ENCODE results near the gene RNF17. TPM values are rescaled to one million over a fixed set of nuclear protein-coding genes. Genes with fewer than 3 reads are reported as not detected.

RNF17 gene
- total and polyA plus RNA-seq, 2 experiments from 2014 or later, result not detected

- TF ChIP-seq CTCF (IDR thresholded peaks at IDR 0.05; ENCODE audit: low read depth, low read length), result no peak
- no peak for DNase-seq (ENCODE audit: low read depth in 1 of 2, low spot score in 1 of 2)
- no peaks in the 10 kb centered on the region for H3K36me3 ChIP-seq
- no peaks in the 10 kb centered on the region for H3K9me3 ChIP-seq (ENCODE audit: low read depth)
- H3K27ac ChIP-seq, result no peak overlapping the region
- H3K27me3 ChIP-seq, result no peaks in the 10 kb centered on the region
- H3K4me3 ChIP-seq, result no peak overlapping the region
- no peaks in the 10 kb centered on the region for H3K4me1 ChIP-seq (ENCODE audit: low read depth)
These were observed 284 bp downstream of the RNF17 start for GRCh38 chr13:24764276-24764630.

- Histone ChIP-seq H3K27me3 (no peaks in the 10 kb centered on the region), H3K4me1 (ENCODE audit: low read depth) (no peaks in the 10 kb centered on the region), H3K36me3 (no peaks in the 10 kb centered on the region), H3K9me3 (ENCODE audit: low read depth) (no peaks in the 10 kb centered on the region), H3K27ac (no peak overlapping the region), H3K4me3 (no peak overlapping the region)
- TF ChIP-seq CTCF (IDR thresholded peaks at IDR 0.05; ENCODE audit: low read depth, low read length), result no peak
- no peak for DNase-seq (ENCODE audit: low read depth in 1 of 2, low spot score in 1 of 2)
These were observed 13.2 kb downstream of the RNF17 start for GRCh38 chr13:24777171-24777570.

- no peak for DNase-seq (ENCODE audit: low read depth in 1 of 2, low spot score in 1 of 2)
- Histone ChIP-seq H3K36me3 (no peaks in the 10 kb centered on the region), H3K27ac (no peak overlapping the region), H3K9me3 (ENCODE audit: low read depth) (no peaks in the 10 kb centered on the region), H3K4me1 (ENCODE audit: low read depth) (no peaks in the 10 kb centered on the region), H3K4me3 (no peak overlapping the region), H3K27me3 (no peaks in the 10 kb centered on the region)
- no peak for TF ChIP-seq CTCF (IDR thresholded peaks at IDR 0.05; ENCODE audit: low read depth, low read length)
These were observed 20.4 kb downstream of the RNF17 start for GRCh38 chr13:24784319-24784718.

GRCh38 chr13:24788538-24788937, 24.6 kb downstream of the RNF17 start:
- H3K27me3 ChIP-seq, result no peaks in the 10 kb centered on the region
- no peaks in the 10 kb centered on the region for H3K4me1 ChIP-seq (ENCODE audit: low read depth)
- H3K36me3 ChIP-seq, result no peaks in the 10 kb centered on the region
- no peak overlapping the region for H3K27ac ChIP-seq
- DNase-seq (ENCODE audit: low read depth in 1 of 2, low spot score in 1 of 2), result no peak
- H3K9me3 ChIP-seq (ENCODE audit: low read depth), result no peaks in the 10 kb centered on the region
- H3K4me3 ChIP-seq, result no peak overlapping the region
- no peak for TF ChIP-seq CTCF (IDR thresholded peaks at IDR 0.05; ENCODE audit: low read depth, low read length)

GRCh38 chr13:24802074-24802473, 38.1 kb downstream of the RNF17 start:
- no peak overlapping the region for H3K27ac ChIP-seq
- no peaks in the 10 kb centered on the region for H3K27me3 ChIP-seq
- no peaks in the 10 kb centered on the region for H3K4me1 ChIP-seq (ENCODE audit: low read depth)
- no peaks in the 10 kb centered on the region for H3K9me3 ChIP-seq (ENCODE audit: low read depth)
- no peak overlapping the region for H3K4me3 ChIP-seq
- no peaks in the 10 kb centered on the region for H3K36me3 ChIP-seq
- peak in 1 of 2 donors; percentile 10 for DNase-seq (ENCODE audit: low read depth in 1 of 2, low spot score in 1 of 2)
- no peak for TF ChIP-seq CTCF (IDR thresholded peaks at IDR 0.05; ENCODE audit: low read depth, low read length)

GRCh38 chr13:24821207-24821606, 57.2 kb downstream of the RNF17 start:
- TF ChIP-seq CTCF (IDR thresholded peaks at IDR 0.05; ENCODE audit: low read depth, low read length), result no peak
- Histone ChIP-seq H3K27ac (no peak overlapping the region), H3K36me3 (no peaks in the 10 kb centered on the region), H3K4me1 (ENCODE audit: low read depth) (no peaks in the 10 kb centered on the region), H3K4me3 (no peak overlapping the region), H3K9me3 (ENCODE audit: low read depth) (no peaks in the 10 kb centered on the region), H3K27me3 (no peaks in the 10 kb centered on the region)
- no peak for DNase-seq (ENCODE audit: low read depth in 1 of 2, low spot score in 1 of 2)

Data from cardiac muscle cell (in vitro differentiated cells and primary cell).